Measurements from ENCODE around the gene FAAH2.
"Not testable (repeated sequence)": the region's sequence is repeated elsewhere in the genome, so short reads cannot be mapped to it uniquely, and the experiment has no call there.

FAAH2 gene

GRCh38 chrX:57286507-57287251, at the start of gene FAAH2:
Gene FAAH2 (plus strand): TSS chrX:57286706. CDS start chrX:57286826, 120 bp downstream.
- DNase-seq, result peak; percentile 88

- DNase-seq, result no peak
These were observed 44.5 kb upstream of the FAAH2 start for GRCh38 chrX:57241967-57242366.

DNA sequence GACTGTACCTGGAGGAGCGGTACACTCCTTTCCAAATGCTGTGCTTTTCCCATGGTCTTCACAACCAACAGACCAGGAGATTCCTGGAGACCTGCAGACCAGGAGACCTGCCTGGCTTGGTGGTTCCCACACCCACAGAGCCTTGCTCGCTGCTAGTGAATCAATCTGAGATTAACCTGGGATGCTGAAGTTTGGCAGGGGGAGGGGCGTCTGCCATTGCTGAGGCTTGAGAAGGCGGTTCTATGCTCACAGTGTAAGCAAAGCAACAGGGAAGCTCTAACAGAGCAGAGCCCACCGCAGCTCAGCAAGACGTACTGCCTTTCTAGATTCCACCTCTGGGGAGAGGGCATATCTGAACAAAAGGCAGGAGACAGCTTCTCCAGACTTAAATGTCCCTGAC, 34.5 kb upstream of the FAAH2 start:
- DNase-seq, result no peak

GRCh38 chrX:57265126-57265525, 21.4 kb upstream of the FAAH2 start:
- DNase-seq, result no peak

GRCh38 chrX:57266275-57266674, 20.2 kb upstream of the FAAH2 start:
- no peak for DNase-seq

GRCh38 chrX:57266871-57267270, 19.6 kb upstream of the FAAH2 start:
- no peak for DNase-seq

GRCh38 chrX:57267308-57267707, 19.2 kb upstream of the FAAH2 start:
- DNase-seq, result no peak

GRCh38 chrX:57270980-57271379, 15.5 kb upstream of the FAAH2 start:
- DNase-seq, result no peak

- peak; percentile 11 for DNase-seq
These were observed 3.9 kb upstream of the FAAH2 start for GRCh38 chrX:57282568-57282967.

DNA sequence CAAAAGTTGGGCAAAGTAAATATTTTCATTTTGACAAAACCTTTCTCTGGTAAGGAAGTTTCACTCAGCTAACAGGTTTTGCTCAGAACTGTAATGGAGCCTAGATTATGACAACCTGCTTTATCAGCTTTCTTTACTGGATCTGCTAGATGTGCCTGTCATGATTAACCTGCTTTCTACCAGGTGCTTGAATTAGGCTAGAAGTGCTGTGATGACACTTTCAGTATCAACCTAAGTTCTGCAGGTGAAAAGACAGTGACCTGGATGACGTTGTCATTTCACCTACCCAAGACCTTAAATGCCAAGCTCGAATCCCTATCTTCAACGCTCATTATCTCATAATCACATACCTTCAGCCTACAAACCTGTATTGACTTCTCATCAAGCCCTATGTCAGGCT, 1.5 kb upstream of the FAAH2 start:
- no peak for DNase-seq

DNA sequence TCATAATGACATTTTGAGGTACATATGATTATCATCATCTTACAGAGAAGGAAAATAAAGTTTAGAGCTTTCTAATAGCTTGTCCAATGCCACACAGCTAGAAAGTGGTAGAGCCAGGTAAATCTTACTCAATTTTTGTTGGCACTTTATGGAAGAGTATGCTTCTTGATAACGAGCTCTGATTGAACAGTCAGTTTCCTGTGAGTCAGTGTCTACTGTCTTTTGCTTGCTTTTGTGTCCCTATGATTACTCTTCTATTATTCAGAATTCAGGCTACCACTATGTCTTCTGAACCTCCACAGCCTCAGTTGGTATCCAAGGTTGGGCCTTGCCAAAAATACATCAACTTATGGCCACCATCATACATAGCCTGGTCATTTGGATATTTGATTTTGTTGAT, 2.6 kb downstream of the FAAH2 start:
- DNase-seq, result no peak

GRCh38 chrX:57294961-57295360, 8.5 kb downstream of the FAAH2 start:
- DNase-seq, result no peak

GRCh38 chrX:57295679-57296078, 9.2 kb downstream of the FAAH2 start:
- DNase-seq, result not testable (repeated sequence)

DNA sequence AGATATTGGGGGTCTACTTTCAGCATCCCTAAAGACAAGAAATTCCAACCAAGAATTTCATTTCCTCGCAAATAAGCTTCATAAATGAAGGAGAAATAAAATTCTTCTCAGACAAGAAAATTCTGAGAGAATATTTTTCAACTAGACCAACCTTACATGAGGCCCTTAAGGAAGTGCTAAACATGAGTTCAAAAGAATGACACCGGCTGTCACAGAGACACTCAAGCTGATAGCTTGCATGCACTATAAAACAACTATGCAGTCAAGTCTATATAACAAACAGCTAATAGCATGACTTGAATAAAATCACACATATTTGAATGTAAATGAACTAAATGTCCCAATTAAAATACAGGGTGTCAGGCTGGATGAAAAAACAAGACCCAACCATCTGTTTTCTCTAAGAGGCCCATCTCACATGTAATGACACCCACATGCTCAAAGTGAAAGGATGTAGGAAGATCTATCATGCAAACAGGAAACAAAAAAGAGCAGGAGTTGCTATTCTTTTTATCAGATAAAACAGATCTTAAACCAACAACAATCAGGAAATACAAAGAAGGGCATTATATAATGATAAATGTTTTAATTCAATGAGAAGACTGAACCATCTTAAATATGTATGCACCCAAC, 27.2 kb downstream of the FAAH2 start:
- DNase-seq, result no peak

GRCh38 chrX:57329008-57329407, 42.5 kb downstream of the FAAH2 start:
- DNase-seq, result no peak

- DNase-seq, result not testable (repeated sequence)
These were observed 49.3 kb downstream of the FAAH2 start for GRCh38 chrX:57335790-57336189.

DNA sequence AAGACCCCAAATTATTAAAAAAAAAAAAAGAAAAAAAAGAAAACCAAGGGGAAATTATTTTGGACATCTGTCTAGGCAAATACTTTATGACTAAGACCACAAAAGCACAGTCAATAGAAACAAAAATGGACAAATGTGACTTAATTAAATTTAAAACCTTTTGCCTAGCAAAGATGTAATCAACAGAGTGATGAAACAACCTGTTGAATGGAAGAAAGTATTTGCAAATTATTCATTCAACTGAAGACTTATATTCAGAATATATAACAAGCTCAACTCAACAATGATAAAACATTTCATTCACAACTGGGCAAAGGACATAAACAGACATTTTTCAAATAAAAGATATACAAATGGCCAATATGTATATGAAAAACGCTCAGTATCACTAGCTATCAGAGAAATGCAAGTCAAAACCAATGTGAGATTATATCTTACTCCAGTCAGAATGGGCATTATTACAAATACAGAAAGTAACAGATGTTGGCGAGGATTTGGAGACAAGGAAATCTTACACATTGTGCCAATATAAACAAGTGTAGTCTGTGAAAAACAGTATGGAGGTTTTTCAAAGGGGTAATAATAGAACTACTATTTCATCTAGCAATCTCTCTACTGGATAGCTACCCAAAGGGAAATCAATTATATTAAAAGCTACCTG, 67.1 kb downstream of the FAAH2 start:
- no peak for DNase-seq

DNA sequence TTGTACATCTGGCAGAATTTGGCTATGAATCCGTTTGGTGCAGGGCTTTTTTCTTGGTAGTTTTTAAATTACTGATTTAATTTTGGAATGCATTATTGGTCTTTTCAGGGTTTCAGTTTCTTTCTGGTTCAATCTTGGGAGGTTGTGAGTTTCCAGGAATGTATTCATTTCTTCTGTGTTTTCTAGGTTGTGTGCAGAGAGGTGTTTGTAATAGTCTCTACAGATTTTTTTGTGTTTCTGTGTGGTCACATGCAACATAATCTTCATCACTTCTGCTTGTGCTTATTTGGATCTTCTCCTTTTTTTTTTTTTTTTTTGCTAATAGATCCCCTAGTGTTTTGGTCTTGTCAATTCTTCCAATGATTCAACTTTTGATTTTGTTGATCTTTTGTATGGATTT, 77.6 kb downstream of the FAAH2 start:
- no peak for DNase-seq

DNA sequence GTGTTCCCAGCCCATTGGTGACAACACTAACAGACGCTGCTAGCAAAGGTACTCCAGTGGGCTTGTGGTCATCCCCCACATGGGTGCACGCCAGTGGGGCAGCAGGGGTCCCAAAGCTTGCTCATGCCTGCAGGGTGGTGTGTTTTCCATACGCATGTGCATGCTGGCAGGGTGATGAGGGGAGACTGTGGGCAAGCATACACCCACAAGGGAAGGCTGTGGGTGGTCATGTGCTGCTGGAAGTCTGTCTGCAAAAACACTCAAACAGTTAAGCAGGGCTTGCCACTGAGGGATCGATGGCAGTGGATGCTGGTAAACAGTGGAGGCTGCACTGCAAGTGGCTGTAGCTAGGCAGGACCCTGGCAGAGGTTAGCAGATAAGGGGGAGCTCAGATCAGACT, 79.9 kb downstream of the FAAH2 start:
- no peak for DNase-seq

GRCh38 chrX:57367649-57368048, 81.1 kb downstream of the FAAH2 start:
- DNase-seq, result no peak

GRCh38 chrX:57368158-57368557, 81.7 kb downstream of the FAAH2 start:
- DNase-seq, result no peak

DNA sequence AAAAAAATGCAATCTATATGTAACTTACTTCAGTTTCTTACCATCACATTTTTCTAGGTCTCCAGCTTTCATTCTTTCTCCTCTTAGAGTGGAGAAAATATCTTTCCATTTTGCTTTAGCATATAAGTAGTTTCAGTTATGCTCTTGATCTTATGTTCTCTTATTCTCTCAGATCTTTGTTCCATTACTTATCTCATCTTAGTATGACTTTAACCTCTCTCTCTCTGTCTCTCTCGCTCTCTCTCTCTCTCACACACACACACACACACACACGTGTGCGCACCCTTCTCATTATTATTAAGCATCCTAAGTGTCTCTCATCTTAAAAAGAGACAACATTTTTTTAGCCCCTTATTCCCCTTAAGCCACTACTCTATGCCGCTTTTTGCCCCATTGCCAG, 92.8 kb downstream of the FAAH2 start:
- no peak for DNase-seq

GRCh38 chrX:57380026-57380796, 93.7 kb downstream of the FAAH2 start:
- no peak for DNase-seq

Data from NCI-H526 treated with DMSO at 0.1 percent for 48 hours (cell line).